ENCODE results near the gene VPREB3.

DNA sequence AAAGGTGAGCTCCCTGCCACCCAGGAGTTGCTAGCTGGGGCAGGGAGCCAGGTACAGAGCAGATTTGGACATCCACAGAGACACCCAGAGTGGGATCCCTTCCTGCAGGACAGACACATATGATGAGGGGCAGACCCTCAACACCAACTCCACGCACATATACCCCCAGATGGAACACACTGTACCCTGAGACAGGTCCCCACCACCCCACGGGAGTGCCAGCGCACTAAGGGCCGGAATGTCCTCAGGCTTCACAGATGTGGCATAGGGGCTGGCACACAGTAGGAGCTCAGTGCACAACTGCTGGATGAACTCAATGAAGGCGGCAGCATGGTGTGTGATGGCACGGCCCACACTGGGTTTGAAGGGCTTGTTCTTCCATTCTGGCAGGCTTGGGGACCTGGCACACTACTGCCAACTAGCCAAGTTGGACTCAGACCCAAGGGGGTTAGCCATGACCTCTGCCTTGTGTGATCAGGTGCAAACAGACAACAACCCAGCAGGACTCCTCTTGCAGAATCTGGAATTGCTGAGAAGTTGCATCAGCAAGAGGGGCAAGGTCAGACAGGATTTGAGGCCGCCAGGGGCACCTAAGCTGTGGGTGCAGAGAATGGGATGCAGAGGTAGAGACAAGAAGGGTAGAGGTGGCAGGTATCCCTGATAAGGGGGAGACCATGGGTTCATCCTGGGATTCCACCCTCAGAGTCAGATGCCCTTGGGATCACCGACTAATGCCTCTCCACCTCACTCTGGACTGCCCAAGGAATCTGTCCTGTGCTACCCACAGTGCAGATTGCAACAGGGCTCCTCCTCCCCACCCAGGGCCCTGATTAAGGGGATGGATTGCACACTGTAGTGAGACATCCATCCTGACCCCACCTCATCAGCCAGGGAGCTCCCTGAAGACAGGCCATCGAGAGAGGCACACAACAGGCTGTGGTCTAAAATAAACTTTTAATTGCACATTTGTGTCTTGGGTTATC, 11.0 kb upstream of the VPREB3 start:
- TF ChIP-seq CTCF (IDR thresholded peaks at IDR 0.05; ENCODE audit: low read depth, low read length), result no peak
- no peak for TF ChIP-seq EZH2phosphoT487 (IDR thresholded peaks at IDR 0.05; ENCODE audit: low read depth)
